Choroid plexus epithelial cell (primary cell): ENCODE results near the gene CHRNA9.

ENCODE experiments used
- DNase-seq: peaks from one replicate; pipeline ENCODE4 v3.0.0-alpha.2; 2010; ENCODE audit warnings: low read depth
- H3K4me3 ChIP-seq: 2 replicates; pipeline ENCODE4 v1.5.1; 2011; ENCODE audit warnings: low read depth, mild to moderate bottlenecking, control low read depth, low read length, moderate library complexity
- CTCF ChIP-seq: conservative IDR thresholded peaks from 2 replicates; pipeline ENCODE4 v1.5.1; 2011; ENCODE audit warnings: low read depth, mild to moderate bottlenecking, control low read depth, inconsistent platforms, low read length, moderate library complexity

Gene CHRNA9

DNA sequence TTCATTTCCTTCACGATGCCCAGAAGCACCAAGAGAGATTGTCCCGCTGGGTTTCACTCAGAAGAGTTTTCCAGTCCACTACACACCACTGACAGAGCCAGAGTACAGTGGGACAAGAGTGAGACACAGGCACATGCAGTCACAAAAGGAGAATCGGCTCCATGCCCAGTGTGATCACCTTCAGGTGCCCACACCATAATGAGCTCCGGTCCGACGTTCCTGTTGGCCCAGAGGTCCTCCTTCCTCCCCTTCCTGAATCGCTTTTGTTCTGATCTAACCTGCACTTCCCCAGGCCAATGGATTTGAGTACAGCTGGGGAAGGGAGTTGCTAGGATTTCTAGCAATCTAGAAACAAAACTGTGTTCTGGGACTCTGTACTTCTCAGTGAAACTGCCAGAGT is 4.6 kb upstream of the CHRNA9 start:
- H3K4me3 ChIP-seq: no peak overlapping the region
- no peak for TF ChIP-seq CTCF
- DNase-seq: no peak

- H3K4me3 ChIP-seq: no peak overlapping the region
- DNase-seq: no peak
- TF ChIP-seq CTCF: no peak
These were observed 3.9 kb upstream of the CHRNA9 start for GRCh38 chr4:40331101-40331745.

GRCh38 chr4:40331961-40332360 is 3.2 kb upstream of the CHRNA9 start:
- no peak overlapping the region for H3K4me3 ChIP-seq
- DNase-seq: no peak
- no peak for TF ChIP-seq CTCF

GRCh38 chr4:40333921-40334352 is 1.2 kb upstream of the CHRNA9 start:
- DNase-seq: peak; percentile 75
- no peak for TF ChIP-seq CTCF
- H3K4me3 ChIP-seq: no peak overlapping the region

DNA sequence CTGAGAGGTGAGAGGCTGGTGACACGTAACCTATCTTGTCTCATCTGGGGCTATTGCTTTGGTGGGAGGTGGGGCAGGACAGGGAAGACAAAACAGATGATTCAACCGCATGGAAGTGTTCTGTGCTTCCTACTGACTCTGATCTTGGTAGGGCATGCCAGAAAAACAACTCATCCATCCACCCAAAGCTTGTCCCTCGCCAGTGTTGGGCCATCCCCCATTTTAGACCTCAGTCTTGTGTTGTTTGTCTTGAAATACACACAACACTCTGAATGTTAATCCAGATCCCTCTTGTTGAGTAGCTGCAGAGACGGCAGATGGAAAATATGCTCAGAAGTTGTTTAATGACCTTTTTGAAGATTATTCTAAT is 377 bp downstream of the CHRNA9 start:
- no peak for TF ChIP-seq CTCF
- peak; percentile 26 for DNase-seq
- H3K4me3 ChIP-seq: no peak overlapping the region

DNA sequence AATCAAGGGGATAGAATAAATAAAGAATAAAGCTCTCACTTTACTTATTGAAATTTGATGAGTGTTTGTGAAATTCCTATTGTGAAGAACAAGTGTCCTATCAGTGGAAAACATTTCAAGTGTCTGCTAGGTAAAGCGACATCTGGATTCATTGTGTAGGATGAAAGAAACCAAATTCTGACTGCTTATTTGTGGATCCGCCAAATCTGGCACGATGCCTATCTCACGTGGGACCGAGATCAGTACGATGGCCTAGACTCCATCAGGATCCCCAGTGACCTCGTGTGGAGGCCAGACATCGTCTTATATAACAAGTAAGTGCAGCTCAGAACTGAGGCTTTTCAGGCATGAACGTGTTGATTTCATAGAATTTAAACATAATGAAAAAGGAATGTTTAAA is 1.9 kb downstream of the CHRNA9 start:
- H3K4me3 ChIP-seq: no peak overlapping the region
- no peak for TF ChIP-seq CTCF
- no peak for DNase-seq

- peak; percentile 17 for DNase-seq
- no peak overlapping the region for H3K4me3 ChIP-seq
- TF ChIP-seq CTCF: no peak
These were observed 2.4 kb downstream of the CHRNA9 start for GRCh38 chr4:40337523-40337922.
